ENCODE measurements around the gene NFAT5. TPM values are rescaled to one million over a fixed set of nuclear protein-coding genes. Genes with fewer than 3 reads are reported as not detected.
"Not testable (repeated sequence)": the region's sequence is repeated elsewhere in the genome, so short reads cannot be mapped to it uniquely, and the experiment has no call there.

NFAT5 gene
- total RNA-seq, 1 experiment from 2014 or later, result 10.8 TPM

DNA sequence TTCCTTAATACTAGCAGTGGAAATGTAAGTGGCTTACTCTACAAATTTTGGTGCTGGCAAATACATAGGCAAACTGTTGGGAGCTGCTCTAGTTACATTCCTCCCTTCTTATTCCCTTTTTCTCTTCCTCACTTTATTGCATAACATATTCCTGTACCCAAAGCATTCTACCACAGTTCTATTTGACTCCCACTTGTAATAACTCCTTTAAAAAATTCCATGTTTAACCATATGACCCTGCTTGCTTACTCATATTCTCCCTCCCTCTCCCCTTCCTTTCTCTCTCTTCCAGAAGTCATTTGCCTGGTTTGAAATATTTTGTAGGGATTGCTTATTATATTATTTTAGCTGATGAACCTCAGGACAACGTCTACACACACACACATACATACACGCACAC, 137.9 kb downstream of the NFAT5 start:
- DNase-seq (ENCODE audit: low spot score), result no peak

DNA sequence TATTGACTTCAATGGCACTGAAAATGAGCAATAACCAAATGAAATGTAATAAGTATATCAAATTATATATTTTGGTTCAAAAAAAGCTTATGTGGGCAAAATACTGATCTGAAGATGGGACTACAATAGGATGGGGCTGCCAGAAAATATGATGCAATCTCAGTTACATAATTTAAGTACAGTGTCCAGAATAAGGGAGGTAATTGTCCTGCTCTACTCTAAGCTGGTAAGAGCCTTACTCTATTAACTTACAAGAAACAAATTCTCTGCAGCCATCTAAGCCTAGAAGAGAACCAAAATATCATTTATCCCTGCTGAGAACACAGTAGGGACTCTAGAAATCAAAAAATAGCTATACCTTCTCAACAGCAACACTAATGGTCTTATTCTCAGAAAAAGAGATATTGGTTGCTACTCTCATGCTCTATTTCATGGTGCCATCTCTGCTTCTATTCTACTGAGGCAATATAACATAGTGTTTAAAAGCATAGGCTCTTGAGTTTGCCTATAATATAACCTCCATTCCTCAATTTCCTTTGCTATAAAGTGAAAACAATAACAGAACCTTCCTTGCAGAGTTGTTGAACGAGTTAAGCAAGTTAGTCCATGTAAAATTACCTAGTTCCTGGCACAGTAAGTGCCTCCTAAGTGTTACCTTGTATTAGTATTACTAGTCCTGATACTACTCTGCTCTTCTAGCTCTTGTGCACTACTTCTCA, 140.6 kb downstream of the NFAT5 start:
- peak; percentile 50 for DNase-seq (ENCODE audit: low spot score)

DNA sequence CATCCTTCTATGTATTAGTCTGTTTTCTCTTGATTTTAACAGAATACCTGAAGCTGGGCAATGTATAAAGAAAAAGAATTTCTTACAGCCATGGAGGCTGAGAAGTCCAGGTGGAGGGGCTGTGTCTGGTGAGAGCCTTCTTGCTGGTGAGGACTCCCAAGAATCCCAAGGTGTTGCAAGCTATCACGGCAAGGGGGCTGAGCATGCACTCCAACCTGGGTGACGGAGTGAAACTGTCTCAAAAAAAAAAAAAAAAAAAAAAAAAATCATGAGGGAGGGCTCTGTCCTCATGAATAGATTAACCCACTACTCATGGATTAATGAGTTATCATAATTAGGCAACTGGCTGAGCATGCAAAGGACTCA, 141.2 kb downstream of the NFAT5 start:
- DNase-seq (ENCODE audit: low spot score), result no peak

DNA sequence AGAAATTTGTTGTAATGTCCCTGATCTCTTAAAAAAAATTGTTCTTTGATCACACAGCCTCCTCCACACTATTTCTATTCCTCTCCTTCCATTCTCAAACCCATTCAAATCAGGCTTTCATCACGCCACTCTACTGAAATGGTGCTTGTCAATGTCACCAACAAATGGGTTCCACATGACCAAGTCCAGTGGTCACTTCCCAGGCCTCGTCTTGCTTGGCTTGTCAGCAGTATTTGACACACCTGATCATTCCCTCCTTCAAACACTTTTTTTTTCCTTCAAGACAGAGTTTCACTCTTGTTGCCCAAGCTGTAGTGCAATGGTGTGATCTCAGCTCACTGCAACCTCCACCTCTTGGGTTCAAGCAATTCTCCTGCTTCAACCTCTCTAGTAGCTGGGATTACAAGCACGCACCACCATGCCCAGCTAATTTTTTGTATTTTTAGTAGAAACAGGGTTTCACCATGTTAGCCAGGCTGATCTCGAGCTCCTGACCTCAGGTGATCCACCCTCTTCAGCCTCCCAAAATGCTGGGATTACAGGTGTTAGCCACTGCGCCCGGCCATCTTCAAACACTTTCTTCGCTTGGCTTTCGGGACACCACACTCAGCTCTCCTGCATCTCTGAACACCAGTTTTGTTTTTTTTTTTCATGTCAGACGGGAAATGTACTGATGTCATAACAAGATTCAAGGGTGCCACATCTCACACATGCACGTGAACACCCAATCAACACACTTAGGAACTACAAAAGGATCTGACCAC, 142.3 kb downstream of the NFAT5 start:
- DNase-seq (ENCODE audit: low spot score), result no peak

DNA sequence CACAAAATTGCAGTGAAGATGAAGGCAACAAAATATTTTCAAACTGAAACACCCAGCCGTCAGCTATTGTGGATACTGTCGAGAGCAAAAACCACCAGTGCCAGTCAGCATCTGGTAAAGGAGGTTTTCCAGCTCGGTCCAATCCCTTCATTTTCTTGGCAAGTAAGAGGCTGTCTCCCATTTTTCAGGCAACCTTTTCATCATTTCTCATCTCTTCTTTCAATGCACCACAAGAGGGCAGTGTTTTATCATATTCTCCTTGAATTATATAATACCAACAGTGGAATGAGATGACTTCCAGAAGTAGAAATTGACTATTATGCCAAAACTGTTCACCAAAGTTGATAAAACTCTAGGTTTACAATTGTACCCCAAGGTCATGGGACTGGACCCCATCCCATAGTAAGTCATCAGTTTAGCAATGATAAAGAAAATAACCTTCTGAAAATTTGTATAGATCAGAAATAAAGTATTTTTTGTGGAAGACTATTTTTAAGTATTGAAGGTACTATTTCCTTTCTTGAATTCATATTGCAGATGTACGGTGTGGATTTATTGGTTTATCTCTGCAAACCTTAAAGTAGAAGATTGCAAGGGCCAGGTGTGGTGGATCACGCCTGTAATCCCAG, 143.8 kb downstream of the NFAT5 start:
- peak; percentile 77 for DNase-seq (ENCODE audit: low spot score)

DNA sequence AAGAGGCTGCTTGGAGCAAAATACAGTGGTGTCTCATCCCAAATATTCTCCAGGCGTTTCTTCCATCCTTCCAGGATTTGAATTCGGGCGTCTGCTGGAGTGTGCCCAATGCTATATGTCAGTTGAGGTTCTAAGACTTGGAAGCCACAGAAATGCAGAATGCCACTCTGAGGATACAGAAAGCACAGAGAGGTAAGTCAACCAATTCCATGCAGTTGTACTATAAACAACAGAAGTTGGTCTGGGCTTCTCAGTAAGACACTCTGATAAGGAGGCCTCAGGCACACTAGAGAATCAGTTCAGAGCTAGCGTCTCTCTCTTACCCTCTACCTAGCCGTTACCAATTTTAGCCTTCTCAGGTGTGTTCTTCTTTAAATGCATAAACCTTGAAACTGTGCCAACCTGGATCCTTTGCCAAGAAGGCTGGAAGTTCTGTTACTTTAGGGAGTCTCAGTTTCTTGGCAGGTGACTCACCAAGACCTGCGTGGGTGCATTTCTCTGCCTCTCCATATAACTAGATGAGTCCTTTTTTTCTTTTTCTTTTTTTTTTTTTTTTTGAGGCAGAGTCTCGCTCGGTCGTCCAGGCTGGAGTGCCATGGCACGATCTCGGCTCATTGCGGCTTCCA, 145.5 kb downstream of the NFAT5 start:
- peak; percentile 46 for DNase-seq (ENCODE audit: low spot score)

DNA sequence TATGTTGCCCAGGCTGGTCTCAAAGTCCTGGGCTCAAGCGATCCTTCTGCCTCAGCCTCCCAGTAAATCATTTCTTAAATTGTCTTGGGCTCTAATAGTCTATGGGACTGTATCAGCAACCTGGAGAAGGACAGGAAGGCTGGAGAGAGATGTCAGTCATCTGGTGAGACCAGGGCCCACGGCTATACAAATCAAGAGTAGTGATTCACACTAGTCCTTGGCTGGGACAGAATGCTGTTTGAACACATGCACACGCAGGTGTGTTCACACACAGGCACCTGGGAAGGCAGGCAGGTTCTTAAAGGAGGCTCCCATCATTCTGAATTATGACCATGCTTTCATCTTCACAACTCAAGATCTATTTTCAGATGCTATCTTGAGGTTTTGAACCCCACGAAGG, 146.5 kb downstream of the NFAT5 start:
- DNase-seq (ENCODE audit: low spot score), result no peak

DNA sequence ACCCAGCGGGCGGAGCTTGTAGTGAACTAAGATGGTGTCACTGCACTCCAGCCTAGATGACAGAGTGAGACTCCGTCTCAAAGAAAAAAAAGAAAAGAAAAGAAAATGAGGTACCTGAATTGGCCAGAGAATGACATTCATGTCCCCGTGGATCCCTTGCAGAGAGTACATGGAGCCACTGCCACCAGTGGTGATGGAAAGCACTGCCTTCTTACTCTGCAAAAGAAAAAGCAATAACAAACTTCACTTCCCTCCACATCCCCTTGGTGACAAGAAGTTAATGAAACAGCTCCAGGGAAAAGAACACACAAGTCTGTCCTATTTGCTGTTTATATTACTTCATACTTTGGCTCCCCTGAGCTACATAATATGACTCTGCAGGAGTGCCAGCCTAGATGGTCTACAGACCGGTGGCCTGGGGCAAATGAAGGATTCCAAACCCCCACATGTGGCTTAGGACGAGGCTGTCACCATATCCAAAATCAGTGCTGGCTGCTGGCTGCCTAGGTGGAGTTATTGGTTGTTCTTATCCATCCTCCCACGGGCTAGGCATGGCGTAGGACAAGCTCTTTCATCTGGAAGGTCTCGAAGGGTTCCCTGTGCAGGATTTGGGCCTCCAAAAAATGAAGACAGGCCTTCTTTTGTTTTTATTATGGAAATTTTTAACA, 147.3 kb downstream of the NFAT5 start:
- no peak for DNase-seq (ENCODE audit: low spot score)

DNA sequence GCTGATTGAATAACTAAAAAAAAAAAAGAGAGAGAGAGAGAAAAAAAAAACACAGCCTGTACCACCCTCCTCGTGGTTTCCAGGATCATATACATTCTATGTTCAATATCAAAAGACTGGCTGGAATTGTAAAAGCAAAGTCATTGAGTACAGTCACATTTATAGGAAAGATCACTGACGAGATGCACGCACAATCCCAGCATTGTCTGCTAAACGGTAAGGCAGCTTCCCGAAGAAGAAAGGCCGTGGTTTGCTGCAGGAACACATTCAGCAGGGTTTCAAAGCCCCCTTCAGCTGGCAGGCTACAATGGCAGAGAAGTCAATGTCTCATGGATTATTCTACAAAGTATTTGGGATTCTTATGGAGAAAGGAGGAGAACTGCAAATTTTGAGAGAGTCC, 151.3 kb downstream of the NFAT5 start:
- DNase-seq (ENCODE audit: low spot score), result no peak

DNA sequence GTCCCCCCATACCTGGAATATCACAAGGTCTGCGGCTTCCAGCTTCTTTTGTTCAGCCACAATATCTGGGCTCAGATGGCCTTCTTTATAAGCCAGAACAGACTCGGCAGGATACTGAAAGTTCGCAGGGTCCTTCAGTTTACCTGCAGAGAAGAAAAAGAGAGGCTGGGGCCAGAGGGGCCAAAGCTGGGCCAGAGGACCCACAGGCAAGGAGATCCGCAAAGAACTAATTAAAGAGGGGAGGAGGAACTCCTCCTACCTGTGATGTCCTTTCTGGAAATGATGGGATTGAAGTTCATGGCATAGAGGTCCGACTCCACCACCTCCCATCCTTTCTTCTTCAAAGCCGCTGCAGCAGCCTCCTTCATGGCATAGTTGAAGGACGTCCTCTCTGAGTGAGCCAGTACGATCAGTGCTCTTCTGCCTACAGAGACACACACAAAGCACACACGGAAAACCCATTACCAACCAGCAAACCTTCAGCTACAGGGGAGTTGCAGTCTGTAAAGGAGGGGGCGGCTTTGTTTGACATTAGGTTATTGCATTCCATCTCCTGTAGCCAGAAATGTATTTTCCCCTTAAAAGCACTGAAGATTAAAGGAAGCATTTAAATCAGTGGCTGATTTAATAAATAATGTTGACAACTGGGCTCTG, 152.5 kb downstream of the NFAT5 start:
- no peak for DNase-seq (ENCODE audit: low spot score)

DNA sequence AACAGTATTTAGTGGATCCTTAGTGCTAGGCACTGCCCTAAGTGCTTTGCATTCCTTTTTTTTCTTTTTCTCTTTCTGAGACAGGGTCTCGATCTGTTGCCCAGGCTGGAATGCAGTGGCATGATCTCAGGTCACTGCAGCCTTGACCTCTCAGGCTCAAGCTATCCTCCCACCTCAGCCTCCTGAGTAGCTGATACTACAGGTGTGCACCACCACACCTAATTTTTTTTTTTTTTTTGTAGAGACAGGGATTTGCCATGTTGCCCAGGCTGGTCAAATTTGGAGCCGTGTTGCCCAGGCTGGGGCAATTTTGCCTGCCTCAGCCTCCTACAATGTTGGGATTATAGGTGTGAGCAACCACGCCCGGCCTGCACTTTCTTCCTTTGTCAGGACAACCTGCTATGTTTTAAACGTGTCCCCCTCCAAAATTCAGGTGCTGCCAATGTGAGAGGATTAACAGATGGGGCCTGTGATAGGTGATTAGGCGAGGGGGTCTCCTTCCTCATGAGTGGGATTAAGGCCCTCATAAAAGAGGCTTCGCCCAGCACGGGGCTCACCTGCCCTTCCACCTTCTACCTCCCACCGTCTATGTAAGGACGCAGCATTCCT, 155.2 kb downstream of the NFAT5 start:
- DNase-seq (ENCODE audit: low spot score), result no peak

DNA sequence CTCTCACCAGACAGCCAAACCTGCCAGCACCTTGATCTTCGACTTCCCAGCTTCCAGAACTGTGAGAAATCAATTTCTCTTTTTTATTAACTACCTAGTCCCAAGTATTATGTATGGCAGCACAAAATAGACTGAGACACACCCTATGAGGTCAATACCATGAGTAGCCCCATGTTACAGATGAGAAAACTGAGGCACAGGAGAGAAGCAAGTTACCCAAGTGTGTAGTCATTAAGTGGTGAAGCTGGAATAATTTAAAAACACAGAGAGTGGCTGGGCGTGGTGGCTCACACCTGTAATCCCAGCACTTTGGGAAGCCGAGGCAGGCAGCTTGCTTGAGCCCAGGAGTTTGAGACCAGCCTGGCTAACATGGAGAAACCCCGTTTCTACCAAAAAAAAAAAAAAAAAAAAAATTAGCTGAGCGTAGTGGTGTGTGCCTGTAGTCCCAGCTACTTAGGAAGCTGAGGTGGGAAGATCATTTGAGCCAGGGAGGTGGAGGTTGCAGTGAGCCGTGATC, 155.7 kb downstream of the NFAT5 start:
- no peak for DNase-seq (ENCODE audit: low spot score)

DNA sequence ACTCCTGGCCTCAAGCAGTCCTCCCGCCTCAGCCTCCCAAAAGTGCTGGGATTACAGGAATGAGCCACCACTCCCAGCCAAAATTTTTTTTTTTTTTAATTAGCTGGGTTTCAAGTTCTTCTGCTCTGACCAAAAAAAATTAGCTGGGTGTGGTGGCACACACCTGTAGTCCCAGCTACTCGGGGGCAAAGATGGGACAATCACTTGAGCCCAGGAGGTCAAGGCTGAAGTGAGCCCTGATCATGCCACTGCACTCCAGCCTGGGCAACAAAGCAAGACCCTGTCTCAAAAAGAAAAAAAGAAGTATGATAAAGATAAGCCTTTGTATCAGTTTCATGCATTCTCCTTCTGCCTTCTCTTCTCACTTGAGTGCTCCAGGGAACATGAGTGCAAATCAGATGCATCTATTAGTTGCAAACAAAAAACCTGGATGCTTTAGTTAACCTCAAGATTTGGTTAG, 158.7 kb downstream of the NFAT5 start:
- DNase-seq (ENCODE audit: low spot score), result peak; percentile 37

DNA sequence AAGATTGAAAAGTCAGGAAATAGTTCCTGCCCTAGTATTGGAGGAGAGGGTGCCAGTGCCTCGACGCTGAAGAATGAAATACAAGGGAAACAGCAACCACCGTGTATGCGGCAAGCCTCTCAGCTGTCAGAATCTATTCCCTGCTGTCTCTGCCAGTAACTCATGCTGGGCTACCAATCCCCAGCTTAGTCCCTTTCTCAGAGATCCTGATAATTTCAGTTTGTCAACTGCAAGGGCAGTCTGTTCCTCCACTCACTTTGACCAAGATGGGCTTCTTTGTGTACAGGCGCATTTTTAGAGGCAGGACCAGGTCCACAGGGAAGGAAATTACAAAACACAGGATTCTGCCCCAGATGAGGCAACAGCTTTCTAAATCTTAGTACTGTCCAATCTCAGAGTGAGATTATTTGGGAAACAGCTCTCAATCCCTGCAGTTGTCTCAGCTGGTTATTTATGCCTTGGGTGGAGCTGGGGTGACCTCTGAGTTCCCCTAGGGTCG, 159.3 kb downstream of the NFAT5 start:
- peak; percentile 48 for DNase-seq (ENCODE audit: low spot score)

DNA sequence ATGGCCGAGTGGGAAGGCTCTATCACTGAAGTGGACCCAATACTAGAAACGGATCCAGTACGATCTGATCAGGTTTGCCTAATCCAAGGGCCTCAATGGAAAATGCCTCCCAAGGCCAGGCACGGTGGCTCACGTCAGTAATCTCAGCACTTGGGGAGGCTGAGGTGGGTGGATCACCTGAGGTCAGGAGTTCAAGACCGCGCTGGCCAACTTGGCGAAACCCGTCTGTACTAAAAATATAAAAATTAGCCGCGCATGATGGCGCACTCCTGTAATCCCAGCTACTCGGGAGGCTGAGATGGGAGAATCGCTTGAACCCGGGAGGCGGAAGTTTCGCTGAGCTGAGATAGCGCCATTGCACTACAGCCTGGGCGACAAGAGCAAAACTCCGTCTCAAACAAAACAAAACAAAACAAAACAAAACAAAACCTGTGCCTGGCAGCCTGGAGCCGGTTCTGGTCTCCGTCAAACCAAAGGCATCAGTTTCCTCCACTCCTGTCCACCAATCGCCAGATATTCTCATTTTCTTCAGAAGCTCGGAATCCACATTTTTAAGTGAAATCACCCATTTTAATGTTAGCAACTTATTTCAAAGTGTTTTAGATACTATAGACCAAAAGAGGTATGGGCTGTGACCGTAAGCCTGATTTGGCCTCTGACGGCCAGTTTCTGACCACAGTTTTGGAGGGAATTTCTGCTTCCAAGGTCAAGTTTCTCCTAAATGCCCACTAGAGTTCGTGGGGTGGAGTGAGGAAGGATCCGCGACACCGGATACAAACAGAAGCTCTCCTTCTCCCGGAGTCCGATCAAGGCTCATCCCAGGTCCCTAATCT, 159.9 kb downstream of the NFAT5 start:
- peak; percentile 42 for DNase-seq (ENCODE audit: low spot score)

DNA sequence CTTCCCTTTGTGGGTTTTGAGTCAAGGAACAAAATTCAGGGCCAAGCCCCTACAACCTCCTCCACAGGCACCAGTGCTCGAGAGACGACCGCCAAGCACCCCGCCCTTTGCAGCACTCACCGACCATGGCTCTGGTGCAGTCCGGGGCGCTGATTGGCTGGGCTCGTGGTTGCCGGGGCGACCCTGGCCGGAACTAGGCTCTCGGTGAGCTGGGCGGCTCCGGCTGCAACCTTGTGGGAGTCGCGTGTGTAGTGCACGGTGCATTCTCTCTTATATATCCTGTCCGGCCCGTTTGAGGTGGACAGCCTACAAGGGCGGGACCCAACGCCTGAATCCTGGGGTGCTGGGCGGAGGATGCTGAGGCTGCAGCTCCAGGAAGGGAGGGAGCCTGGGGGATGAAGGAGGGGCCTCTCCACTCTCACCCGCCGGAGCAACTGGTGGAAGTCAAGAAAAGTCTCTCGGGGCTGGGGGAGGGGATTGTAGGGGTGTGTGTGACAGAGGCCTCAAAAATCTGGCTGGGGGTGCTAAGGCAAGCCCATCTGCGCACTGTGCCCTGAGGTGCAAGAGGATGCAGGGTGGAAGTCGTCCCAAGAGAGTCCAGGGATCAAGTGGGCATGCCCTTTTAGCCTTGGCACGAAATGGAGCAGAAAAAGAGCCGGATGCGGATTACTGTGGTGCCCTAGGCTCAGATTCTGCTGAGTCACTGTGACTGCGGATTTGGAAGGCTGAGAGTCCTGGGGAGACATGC, 160.7 kb downstream of the NFAT5 start, which contains the start of gene NQO1:
TSS of gene NQO1 (minus strand) at position 248 of the 748 bp plus-strand sequence. CDS start at position 127, 121 bp downstream.
- DNase-seq (ENCODE audit: low spot score), result peak; percentile 99

DNA sequence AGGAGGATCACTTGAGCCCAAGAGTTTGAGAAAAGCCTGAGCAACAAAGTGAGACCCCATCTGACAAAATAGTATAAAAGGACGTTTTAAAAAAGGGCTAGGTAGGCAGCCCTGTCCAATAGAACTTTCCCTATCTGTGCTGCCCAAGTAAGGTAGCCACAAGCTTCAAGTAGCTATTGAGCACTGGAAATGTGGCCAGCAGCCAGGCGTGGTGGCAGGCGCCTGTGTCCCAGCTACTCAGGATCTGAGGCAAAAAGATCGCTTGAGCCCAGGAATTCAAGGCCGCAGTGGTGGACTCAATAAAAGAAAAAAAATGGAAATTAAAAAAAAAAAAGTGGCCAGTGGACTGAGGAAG, 162.1 kb downstream of the NFAT5 start:
- peak; percentile 45 for DNase-seq (ENCODE audit: low spot score)

DNA sequence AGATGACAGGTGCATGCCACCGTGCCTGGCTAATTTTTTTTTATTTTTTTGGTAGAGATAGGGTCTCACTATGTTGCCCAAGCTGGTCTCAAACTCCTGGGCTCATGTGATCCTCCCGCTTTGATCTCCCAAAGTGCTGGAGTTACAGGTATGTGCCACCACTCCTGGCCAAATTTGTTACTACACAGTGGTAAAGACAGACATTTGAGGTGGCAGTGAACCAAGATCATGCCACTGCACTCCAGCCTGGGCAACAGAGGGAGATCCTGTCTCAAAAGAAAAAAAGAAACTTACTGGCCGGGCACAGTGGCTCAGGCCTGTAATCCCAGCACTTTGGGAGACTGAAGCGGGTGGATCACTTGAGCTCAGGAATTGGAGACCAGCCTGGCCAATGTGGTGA, 163.3 kb downstream of the NFAT5 start:
- not testable (repeated sequence) for DNase-seq (ENCODE audit: low spot score)

Measured in HT-29 (cell line).